ENCODE measurements around the gene UPF3A. TPM values are rescaled to one million over a fixed set of nuclear protein-coding genes. Genes with fewer than 3 reads are reported as not detected.

UPF3A gene
- total and polyA plus RNA-seq, 9 of the 15 experiments (the other 6 are each of a cell fraction or from before 2014, with no cell fraction given): 15.6 to 76.5 (median 40.9) TPM

GRCh38 chr13:114282041-114282670 lies 755 bp downstream of the UPF3A start (continued):
- TF ChIP-seq PHB2 (IDR thresholded peaks at IDR 0.05; ENCODE audit: low read depth): no peak
- TF ChIP-seq RBM34 (IDR thresholded peaks at IDR 0.05; ENCODE audit: borderline replicate concordance, insufficient read depth, low read length): no peak
- TF ChIP-seq POLR2G (IDR thresholded peaks at IDR 0.05; ENCODE audit: low read depth, low read length): no peak
- no peak for TF ChIP-seq TBP (optimal IDR thresholded peaks at IDR 0.05; ENCODE audit: low read depth, low read length)
- TF ChIP-seq ZNF124 (CRISPR knock-in tag; IDR thresholded peaks at IDR 0.05): no peak
- 0 out of 2 replicates have a peak, but pooled peaks have one; percentile 27 for TF ChIP-seq ETV1 (tag; conservative IDR thresholded peaks at IDR 0.05; ENCODE audit: low read depth)
- no peak for TF ChIP-seq MCM7 (IDR thresholded peaks at IDR 0.05)
- no peak for TF ChIP-seq ZKSCAN1 (IDR thresholded peaks at IDR 0.05; ENCODE audit: low read depth, low read length)
- TF ChIP-seq ZBTB40 (IDR thresholded peaks at IDR 0.05): no peak; the same call in none of the 2 replicates
- TF ChIP-seq ZBTB40 (CRISPR knock-in tag; IDR thresholded peaks at IDR 0.05): no peak
- no peak for TF ChIP-seq CBX8 (IDR thresholded peaks at IDR 0.05; ENCODE audit: borderline replicate concordance, extremely low read depth, low read depth, low read length, poor library complexity, severe bottlenecking)
- peak; percentile 40 for TF ChIP-seq CHD1 (IDR thresholded peaks at IDR 0.05; ENCODE audit: low read length)
- TF ChIP-seq ZNF609 (CRISPR knock-in tag; IDR thresholded peaks at IDR 0.05; ENCODE audit: borderline replicate concordance): no peak

Measured in K562 (cell line).